SK-N-SH treated with all-trans-retinoic acid at 6 μM for 48 hours (cell line): ENCODE results near the gene RAB1A.

Experiments
- ATAC-seq: fragments of 200-7000 bp; cut with Tn5 transposase; 3 replicates; pipeline ENCODE4 v1.9.1; 2020; ENCODE audit warnings: mild to moderate bottlenecking, moderate library complexity
- ARNTL ChIP-seq: fragments of 450-650 bp; formaldehyde crosslinking; IDR thresholded peaks from 2 replicates; pipeline ENCODE4 v1.5.0; 2020; ENCODE audit warnings: low read depth, mild to moderate bottlenecking, moderate library complexity, borderline replicate concordance
- BACH2 ChIP-seq: fragments of 250-450 bp; sonication (Bioruptor Pico); IDR thresholded peaks from 2 replicates; pipeline ENCODE4 v1.9.0; 2021; ENCODE audit warnings: mild to moderate bottlenecking, borderline replicate concordance
- CSDC2 ChIP-seq: fragments of 250-450 bp; sonication (Bioruptor Pico); IDR thresholded peaks from 2 replicates; pipeline ENCODE4 v1.5.0; 2020; ENCODE audit warnings: mild to moderate bottlenecking, moderate library complexity
- ESRRG ChIP-seq: fragments of 250-450 bp; sonication (Bioruptor Pico); IDR thresholded peaks from 2 replicates; pipeline ENCODE4 v1.6.1; 2021; ENCODE audit warnings: mild to moderate bottlenecking
- GLIS3 ChIP-seq: fragments of 250-450 bp; sonication (Bioruptor Pico); IDR thresholded peaks from 2 replicates; pipeline ENCODE4 v1.5.0; 2020; ENCODE audit warnings: mild to moderate bottlenecking, moderate library complexity
- ISL1 ChIP-seq: fragments of 250-450 bp; sonication (Bioruptor Pico); IDR thresholded peaks from 2 replicates; pipeline ENCODE4 v2.1.2; 2022; ENCODE audit warnings: mild to moderate bottlenecking, moderate library complexity
- OSR1 ChIP-seq: fragments of 250-450 bp; sonication (Bioruptor Pico); IDR thresholded peaks from 2 replicates; pipeline ENCODE4 v1.8.0; 2022; ENCODE audit warnings: moderate library complexity, mild to moderate bottlenecking, inconsistent platforms
- PPARA ChIP-seq: fragments of 250-450 bp; sonication (Bioruptor Pico); IDR thresholded peaks from 2 replicates; pipeline ENCODE4 v1.5.0; 2020; ENCODE audit warnings: mild to moderate bottlenecking, borderline replicate concordance
- RARB ChIP-seq: fragments of 250-450 bp; sonication (Bioruptor Pico); IDR thresholded peaks from 2 replicates; pipeline ENCODE4 v1.8.0; 2021; ENCODE audit warnings: mild to moderate bottlenecking, moderate library complexity
- SNAI2 ChIP-seq: fragments of 250-450 bp; sonication (Bioruptor Pico); IDR thresholded peaks from 2 replicates; pipeline ENCODE4 v1.5.0; 2020; ENCODE audit warnings: mild to moderate bottlenecking, moderate library complexity
- TCF4 ChIP-seq: fragments of 250-450 bp; sonication (Bioruptor Pico); IDR thresholded peaks from 2 replicates; pipeline ENCODE4 v1.8.0; 2021; ENCODE audit warnings: mild to moderate bottlenecking, moderate library complexity, borderline replicate concordance
- ZC3H10 ChIP-seq: fragments of 250-450 bp; sonication (Bioruptor Pico); IDR thresholded peaks from 2 replicates; pipeline ENCODE4 v1.5.1; 2021; ENCODE audit warnings: mild to moderate bottlenecking, moderate library complexity
- ZFP3 ChIP-seq: fragments of 250-450 bp; sonication (Bioruptor Pico); IDR thresholded peaks from 2 replicates; pipeline ENCODE4 v1.5.0; 2020; ENCODE audit warnings: mild to moderate bottlenecking, moderate library complexity
- ZFP30 ChIP-seq: fragments of 450-650 bp; formaldehyde crosslinking; IDR thresholded peaks from 2 replicates; pipeline ENCODE4 v1.5.0; 2022; ENCODE audit warnings: mild to moderate bottlenecking, moderate library complexity
- ZNF565 ChIP-seq: fragments of 450-650 bp; formaldehyde crosslinking; conservative IDR thresholded peaks from 2 replicates; pipeline ENCODE4 v1.5.0; 2020; ENCODE audit warnings: low read depth, mild to moderate bottlenecking, moderate library complexity
- ZNF70 ChIP-seq: fragments of 450-650 bp; formaldehyde crosslinking; IDR thresholded peaks from 2 replicates; pipeline ENCODE4 v1.5.0; 2020; ENCODE audit warnings: mild to moderate bottlenecking, moderate library complexity
- ZNF8 ChIP-seq: fragments of 450-650 bp; formaldehyde crosslinking; IDR thresholded peaks from 2 replicates; pipeline ENCODE4 v1.5.0; 2020; ENCODE audit warnings: mild to moderate bottlenecking, moderate library complexity
- TF ChIP-seq, protein P1 (sequence below): fragments of 250-450 bp; sonication (Bioruptor Pico); IDR thresholded peaks from 2 replicates; pipeline ENCODE4 v1.5.1; 2020; ENCODE audit warnings: low read depth, mild to moderate bottlenecking, moderate library complexity
- TF ChIP-seq, protein P2 (sequence below): fragments of 250-450 bp; sonication (Bioruptor Pico); IDR thresholded peaks from 2 replicates; pipeline ENCODE4 v1.5.0; 2020; ENCODE audit warnings: mild to moderate bottlenecking, moderate library complexity
- TF ChIP-seq, protein P3 (sequence below): fragments of 250-450 bp; sonication (Bioruptor Pico); IDR thresholded peaks from 2 replicates; pipeline ENCODE4 v1.5.1; 2021; ENCODE audit warnings: mild to moderate bottlenecking, moderate library complexity
- TF ChIP-seq, protein P4 (sequence below): fragments of 250-450 bp; sonication (Bioruptor Pico); IDR thresholded peaks from 2 replicates; pipeline ENCODE4 v1.8.0; 2021; ENCODE audit warnings: low read depth, mild to moderate bottlenecking, moderate library complexity, borderline replicate concordance
- TF ChIP-seq, protein P5 (sequence below): fragments of 250-450 bp; sonication (Bioruptor Pico); IDR thresholded peaks from 2 replicates; pipeline ENCODE4 v1.8.0; 2020; ENCODE audit warnings: mild to moderate bottlenecking, moderate library complexity, borderline replicate concordance

RAB1A gene

DNA sequence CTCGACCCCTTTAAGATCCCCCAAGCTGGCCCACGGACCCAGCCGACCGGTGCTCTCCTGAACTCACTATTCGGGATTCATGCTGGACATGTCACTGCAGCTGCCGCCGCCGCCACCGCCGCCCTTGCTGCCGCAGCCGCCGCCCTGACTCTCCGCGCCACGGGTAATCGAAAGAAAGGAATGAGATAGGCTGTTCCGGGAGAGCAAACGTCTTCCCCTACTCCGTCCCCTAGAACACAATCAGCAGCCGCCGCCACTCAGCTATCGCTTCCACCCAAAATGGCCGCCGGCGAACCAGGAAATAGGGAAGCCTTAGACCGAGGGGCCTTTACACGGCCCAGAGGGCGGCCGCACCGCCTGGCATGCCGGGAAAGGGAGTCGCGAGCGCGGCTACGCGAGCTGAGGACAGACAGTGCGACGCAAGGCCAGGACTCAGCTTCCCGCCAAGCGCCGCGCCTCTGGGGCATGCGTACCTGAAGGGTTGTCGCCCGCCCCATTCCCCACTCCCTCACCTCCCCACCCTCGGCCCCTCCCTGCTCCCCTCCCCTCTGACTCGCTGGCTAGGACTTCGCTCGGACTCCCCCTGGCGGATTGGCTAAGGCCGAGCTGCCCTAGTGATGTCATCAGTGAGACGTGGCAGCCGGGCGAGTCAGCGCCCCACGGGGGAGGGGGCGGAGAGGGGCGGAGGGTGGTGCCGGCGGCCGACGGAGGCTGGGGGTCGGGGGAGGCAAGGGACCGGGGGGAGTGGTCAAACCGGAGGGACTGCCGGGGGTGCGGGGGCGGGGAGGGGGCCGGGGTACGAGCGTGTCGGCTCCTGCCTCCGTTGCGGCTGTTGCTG is at the start of gene RAB1A:
RAB1A (minus strand) TSS at position 281 of the 838 bp plus-strand sequence; CDS start at position 90, 191 bp downstream.
- ATAC-seq, result peak; percentile 98
- TF ChIP-seq ZNF8 (peak; percentile 50; the same call in 1 of the 2 replicates), ZNF565 (CRISPR knock-in tag) (no peak), SNAI2 (CRISPR knock-in tag) (no peak), BACH2 (no peak), GLIS3 (no peak), TCF4 (CRISPR knock-in tag) (no peak), ZNF70 (CRISPR knock-in tag) (no peak), CSDC2 (CRISPR knock-in tag) (no peak), PPARA (CRISPR knock-in tag) (no peak), OSR1 (CRISPR knock-in tag) (no peak), ZFP3 (CRISPR knock-in tag) (no peak), ARNTL (no peak)
- TF ChIP-seq, protein P1, sequence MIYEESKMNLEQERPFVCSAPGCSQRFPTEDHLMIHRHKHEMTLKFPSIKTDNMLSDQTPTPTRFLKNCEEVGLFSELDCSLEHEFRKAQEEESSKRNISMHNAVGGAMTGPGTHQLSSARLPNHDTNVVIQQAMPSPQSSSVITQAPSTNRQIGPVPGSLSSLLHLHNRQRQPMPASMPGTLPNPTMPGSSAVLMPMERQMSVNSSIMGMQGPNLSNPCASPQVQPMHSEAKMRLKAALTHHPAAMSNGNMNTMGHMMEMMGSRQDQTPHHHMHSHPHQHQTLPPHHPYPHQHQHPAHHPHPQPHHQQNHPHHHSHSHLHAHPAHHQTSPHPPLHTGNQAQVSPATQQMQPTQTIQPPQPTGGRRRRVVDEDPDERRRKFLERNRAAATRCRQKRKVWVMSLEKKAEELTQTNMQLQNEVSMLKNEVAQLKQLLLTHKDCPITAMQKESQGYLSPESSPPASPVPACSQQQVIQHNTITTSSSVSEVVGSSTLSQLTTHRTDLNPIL (CRISPR knock-in tag), result no peak
- TF ChIP-seq, protein P2, sequence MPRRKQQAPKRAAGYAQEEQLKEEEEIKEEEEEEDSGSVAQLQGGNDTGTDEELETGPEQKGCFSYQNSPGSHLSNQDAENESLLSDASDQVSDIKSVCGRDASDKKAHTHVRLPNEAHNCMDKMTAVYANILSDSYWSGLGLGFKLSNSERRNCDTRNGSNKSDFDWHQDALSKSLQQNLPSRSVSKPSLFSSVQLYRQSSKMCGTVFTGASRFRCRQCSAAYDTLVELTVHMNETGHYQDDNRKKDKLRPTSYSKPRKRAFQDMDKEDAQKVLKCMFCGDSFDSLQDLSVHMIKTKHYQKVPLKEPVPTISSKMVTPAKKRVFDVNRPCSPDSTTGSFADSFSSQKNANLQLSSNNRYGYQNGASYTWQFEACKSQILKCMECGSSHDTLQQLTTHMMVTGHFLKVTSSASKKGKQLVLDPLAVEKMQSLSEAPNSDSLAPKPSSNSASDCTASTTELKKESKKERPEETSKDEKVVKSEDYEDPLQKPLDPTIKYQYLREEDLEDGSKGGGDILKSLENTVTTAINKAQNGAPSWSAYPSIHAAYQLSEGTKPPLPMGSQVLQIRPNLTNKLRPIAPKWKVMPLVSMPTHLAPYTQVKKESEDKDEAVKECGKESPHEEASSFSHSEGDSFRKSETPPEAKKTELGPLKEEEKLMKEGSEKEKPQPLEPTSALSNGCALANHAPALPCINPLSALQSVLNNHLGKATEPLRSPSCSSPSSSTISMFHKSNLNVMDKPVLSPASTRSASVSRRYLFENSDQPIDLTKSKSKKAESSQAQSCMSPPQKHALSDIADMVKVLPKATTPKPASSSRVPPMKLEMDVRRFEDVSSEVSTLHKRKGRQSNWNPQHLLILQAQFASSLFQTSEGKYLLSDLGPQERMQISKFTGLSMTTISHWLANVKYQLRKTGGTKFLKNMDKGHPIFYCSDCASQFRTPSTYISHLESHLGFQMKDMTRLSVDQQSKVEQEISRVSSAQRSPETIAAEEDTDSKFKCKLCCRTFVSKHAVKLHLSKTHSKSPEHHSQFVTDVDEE (CRISPR knock-in tag), result peak; percentile 52; the same call in 1 of the 2 replicates
- TF ChIP-seq, protein P3, sequence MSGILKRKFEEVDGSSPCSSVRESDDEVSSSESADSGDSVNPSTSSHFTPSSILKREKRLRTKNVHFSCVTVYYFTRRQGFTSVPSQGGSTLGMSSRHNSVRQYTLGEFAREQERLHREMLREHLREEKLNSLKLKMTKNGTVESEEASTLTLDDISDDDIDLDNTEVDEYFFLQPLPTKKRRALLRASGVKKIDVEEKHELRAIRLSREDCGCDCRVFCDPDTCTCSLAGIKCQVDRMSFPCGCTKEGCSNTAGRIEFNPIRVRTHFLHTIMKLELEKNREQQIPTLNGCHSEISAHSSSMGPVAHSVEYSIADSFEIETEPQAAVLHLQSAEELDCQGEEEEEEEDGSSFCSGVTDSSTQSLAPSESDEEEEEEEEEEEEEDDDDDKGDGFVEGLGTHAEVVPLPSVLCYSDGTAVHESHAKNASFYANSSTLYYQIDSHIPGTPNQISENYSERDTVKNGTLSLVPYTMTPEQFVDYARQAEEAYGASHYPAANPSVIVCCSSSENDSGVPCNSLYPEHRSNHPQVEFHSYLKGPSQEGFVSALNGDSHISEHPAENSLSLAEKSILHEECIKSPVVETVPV, result no peak
- TF ChIP-seq, protein P4, sequence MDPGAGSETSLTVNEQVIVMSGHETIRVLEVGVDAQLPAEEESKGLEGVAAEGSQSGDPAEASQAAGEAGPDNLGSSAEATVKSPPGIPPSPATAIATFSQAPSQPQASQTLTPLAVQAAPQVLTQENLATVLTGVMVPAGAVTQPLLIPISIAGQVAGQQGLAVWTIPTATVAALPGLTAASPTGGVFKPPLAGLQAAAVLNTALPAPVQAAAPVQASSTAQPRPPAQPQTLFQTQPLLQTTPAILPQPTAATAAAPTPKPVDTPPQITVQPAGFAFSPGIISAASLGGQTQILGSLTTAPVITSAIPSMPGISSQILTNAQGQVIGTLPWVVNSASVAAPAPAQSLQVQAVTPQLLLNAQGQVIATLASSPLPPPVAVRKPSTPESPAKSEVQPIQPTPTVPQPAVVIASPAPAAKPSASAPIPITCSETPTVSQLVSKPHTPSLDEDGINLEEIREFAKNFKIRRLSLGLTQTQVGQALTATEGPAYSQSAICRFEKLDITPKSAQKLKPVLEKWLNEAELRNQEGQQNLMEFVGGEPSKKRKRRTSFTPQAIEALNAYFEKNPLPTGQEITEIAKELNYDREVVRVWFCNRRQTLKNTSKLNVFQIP (CRISPR knock-in tag), result no peak
- TF ChIP-seq, all 23 proteins: peak for 2

DNA sequence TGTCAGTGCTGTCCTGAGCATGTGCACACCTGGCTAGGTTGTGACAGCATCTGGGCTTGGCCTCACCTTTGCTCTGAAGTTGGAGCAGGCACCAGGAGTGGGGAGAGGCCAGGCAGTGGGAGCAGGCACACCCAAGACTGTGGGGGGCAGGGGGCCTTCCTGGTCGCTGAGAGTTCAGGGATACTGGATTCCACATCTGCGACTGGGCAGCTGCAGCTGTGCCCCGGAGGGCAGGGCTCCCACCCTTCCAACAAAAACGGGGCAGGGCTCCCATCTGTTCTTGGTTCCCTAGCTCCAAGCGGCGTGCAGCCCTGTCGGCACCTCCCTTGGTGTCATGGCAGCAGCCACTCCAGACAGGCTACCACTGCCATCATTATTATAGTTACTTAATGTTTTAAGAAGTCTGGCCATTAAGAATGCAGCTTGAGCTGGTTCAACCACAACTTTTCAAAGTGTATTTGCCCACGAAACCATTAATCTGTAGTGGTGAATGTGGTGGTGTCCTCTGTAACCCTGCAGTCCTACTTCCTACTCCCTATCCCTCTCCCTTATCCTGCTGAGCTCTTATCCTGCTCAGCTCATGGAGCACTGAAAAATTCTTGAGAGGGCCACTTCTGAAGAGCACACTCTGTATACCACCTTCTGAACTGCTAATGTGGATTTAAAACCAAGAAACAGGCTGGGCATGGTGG is 48.0 kb upstream of the RAB1A start:
- no peak for TF ChIP-seq ISL1 (CRISPR knock-in tag)
- no peak for TF ChIP-seq ZFP30 (CRISPR knock-in tag)
- TF ChIP-seq BACH2, result no peak
- TF ChIP-seq ESRRG (CRISPR knock-in tag), result no peak
- no peak for TF ChIP-seq CSDC2 (CRISPR knock-in tag)
- no peak for TF ChIP-seq ZC3H10 (CRISPR knock-in tag)
- TF ChIP-seq, protein P3, result no peak
- TF ChIP-seq, protein P5, sequence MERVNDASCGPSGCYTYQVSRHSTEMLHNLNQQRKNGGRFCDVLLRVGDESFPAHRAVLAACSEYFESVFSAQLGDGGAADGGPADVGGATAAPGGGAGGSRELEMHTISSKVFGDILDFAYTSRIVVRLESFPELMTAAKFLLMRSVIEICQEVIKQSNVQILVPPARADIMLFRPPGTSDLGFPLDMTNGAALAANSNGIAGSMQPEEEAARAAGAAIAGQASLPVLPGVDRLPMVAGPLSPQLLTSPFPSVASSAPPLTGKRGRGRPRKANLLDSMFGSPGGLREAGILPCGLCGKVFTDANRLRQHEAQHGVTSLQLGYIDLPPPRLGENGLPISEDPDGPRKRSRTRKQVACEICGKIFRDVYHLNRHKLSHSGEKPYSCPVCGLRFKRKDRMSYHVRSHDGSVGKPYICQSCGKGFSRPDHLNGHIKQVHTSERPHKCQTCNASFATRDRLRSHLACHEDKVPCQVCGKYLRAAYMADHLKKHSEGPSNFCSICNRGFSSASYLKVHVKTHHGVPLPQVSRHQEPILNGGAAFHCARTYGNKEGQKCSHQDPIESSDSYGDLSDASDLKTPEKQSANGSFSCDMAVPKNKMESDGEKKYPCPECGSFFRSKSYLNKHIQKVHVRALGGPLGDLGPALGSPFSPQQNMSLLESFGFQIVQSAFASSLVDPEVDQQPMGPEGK (CRISPR knock-in tag), result no peak
- TF ChIP-seq, protein P1 (CRISPR knock-in tag), result no peak
- no peak for TF ChIP-seq ZFP3 (CRISPR knock-in tag)
- no peak for TF ChIP-seq SNAI2 (CRISPR knock-in tag)
- TF ChIP-seq OSR1 (CRISPR knock-in tag), result no peak
- no peak for TF ChIP-seq ZNF70 (CRISPR knock-in tag)
- TF ChIP-seq RARB (CRISPR knock-in tag), result no peak
- TF ChIP-seq ARNTL, result no peak
- TF ChIP-seq GLIS3, result no peak
- no peak for TF ChIP-seq PPARA (CRISPR knock-in tag)
- no peak for ATAC-seq
